LNCAP (cell line): ENCODE measurements around the gene KRTAP17-1.
"Not testable (repeated sequence)": the region's sequence is repeated elsewhere in the genome, so short reads cannot be mapped to it uniquely, and the experiment has no call there.

Source experiments
- CTCF ChIP-seq: fragments of 450-650 bp; IDR thresholded peaks from 2 replicates; pipeline ENCODE4 v1.5.1; 2017; ENCODE audit warnings: mild to moderate bottlenecking

Gene KRTAP17-1

GRCh38 chr17:41315204-41315794 is at the start of gene KRTAP17-1:
TSS of gene KRTAP17-1 (minus strand) at chr17:41315710. CDS start at chr17:41315650, 60 bp downstream.
- TF ChIP-seq CTCF: no peak

DNA sequence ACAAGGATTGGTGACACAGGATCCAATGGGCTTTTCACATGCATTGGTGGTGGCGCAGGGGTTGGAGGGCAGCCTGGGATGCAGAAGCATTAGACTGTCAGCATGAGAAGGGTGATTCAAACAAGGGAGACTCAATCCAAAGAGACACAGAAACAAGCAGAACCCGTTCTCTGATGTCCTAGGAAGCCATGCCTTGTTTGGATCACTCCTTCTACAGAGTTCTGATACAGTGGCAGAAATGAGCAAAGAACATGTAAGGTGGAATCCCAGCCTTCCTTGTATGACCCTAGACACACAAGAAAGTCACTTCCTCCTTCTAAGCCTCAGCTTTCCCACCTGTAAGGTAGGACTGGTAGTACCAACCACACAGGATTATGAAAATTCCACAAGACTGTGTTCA is 48.4 kb upstream of the KRTAP17-1 start:
- TF ChIP-seq CTCF: no peak

DNA sequence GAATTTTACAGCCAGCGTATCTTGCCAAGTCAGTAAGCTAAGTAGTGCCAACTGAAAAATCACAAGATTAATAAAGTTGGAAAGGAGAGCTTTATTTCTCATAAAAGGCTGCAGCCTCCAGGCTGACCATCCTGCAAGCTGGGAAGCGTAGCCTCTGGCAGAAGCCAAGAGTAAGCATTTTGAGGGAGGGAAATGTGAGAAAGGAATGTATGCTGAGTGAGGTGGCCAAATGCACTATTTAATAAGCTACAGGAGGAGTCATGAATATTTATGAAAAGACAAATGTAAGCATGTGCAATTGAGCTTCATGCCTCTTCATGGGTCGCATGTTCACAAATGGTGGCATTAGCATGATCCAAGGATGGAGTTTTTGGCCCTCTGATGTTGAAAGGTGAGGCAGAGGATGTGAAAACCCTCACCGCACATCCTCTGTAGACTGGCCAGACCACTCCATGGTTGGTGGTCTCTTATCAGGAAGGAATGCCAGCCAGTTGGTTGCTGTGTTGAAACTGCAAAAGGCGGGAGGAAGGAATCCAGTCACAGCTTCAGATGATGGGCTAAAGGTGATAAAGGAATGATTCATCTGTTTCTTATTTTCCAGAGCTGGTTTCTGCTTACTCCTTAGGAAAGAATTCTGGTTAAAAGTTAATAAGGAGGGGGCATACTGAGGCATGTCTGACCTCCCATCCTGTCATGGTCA is 44.9 kb upstream of the KRTAP17-1 start:
- no peak for TF ChIP-seq CTCF

- TF ChIP-seq CTCF: no peak
Measured at GRCh38 chr17:41354536-41354935, 39.0 kb upstream of the KRTAP17-1 start.

DNA sequence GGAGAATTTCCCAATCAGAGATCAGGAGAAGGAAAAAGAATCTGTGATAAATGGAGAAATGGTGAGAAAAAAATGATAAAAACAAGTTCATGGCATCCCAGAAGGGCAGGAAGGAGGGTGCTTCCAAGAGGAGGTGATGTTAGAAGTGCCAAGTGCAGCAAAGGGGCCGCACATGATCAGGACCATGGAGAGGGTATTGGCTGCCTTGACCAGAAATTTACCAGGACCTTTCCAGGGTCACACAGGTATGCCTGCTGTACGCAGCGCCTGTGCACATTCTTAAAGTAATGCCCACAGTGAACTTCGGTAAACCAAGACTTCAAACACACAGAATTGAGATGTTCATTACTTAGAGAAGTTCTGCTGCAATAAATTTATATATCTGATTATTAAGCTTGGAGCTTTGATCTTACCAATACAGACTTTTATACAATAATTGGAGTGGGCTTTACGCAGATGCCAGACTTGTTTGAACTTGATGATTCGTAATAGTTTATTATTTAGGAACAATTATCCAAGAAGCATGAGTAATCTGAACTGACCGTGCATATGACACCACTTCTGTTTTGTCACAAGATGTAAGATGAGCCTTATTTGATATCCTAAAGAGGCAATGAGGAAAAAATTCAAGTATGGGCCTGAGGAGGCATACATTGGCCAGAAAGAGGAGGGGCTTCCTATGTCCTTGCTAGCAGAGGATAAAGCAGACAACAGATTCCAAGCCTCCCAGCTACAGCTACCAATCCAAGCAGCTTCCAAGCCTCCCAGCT is 37.3 kb upstream of the KRTAP17-1 start:
- no peak for TF ChIP-seq CTCF

GRCh38 chr17:41351177-41351576 is 35.7 kb upstream of the KRTAP17-1 start:
- TF ChIP-seq CTCF: no peak

DNA sequence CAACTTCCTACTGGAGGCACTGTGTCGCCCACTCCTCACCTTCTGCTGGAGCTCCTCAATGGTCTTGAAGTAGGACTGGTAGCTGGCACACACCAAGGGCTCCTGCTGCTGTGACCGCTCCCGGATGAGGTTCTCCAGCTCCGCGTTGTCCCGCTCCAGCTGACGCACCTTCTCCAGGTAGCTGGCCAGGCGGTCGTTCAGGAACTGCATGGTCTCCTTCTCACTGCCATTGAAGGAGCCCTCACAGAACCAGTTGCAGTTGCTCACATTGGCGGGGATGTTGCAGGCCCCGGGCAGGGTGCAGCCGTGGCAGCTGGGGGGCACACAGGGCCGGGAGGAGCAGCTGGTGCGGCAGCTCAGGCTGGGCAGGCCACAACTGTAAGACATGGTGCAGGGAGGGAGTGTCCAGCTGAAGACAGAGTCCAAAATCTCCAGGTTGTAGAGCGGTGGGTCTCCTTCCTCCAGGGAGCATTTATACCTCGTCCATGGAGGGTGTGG is 34.9 kb upstream of the KRTAP17-1 start, which contains the start of gene KRT33A:
KRT33A (minus strand) TSS at position 448 of the 498 bp plus-strand sequence; CDS start at position 387, 61 bp downstream.
- TF ChIP-seq CTCF: not testable (repeated sequence)
